Measurements from ENCODE around the gene PCED1B. TPM values are rescaled to one million over a fixed set of nuclear protein-coding genes. Genes with fewer than 3 reads are reported as not detected.
A peak's percentile ranks its signal among the peaks of the same experiment; 100 is the strongest.

Gene PCED1B
- total RNA-seq, 2 donors from 2014 or later = 2.5 to 7.0 TPM

DNA sequence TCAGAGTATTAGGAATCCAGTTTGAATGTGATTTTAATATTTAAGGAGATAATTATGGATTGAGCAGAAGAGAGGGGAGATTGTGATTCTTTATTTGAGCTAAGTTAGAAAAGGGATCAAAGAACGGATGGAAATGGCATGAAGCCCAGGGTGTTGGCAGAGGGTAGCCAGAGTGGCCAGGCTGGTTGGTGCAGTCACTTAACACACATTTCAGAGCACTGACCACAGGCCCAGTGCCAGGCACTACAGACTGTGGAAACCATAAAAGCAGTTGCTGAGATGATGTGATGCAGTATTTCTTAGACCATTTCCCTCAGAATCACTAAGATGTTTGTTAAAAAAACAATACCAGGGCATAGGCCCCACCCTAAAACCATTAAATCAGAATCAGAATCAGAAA is 168.0 kb downstream of the PCED1B start:
- no peak overlapping the region for H3K9ac ChIP-seq (ENCODE audit: extremely low read depth, low read length, poor library complexity, severe bottlenecking)
- H3K27ac Mint-ChIP-seq = no peak overlapping the region
- H3K36me3 Mint-ChIP-seq (ENCODE audit: low read depth) = peaks cover 4% of the 10 kb centered on the region
- no peak for DNase-seq
- no peak overlapping the region for H3K27ac ChIP-seq (ENCODE audit: low read depth, low read length)
- H3K4me3 ChIP-seq (ENCODE audit: low read length) = no peak overlapping the region
- H3K9me3 ChIP-seq (ENCODE audit: control insufficient read depth, low read length) = peaks cover 6% of the 10 kb centered on the region
- no peaks in the 10 kb centered on the region for H3K27me3 ChIP-seq (ENCODE audit: control insufficient read depth, insufficient read depth, low read length, poor library complexity, severe bottlenecking)
- TF ChIP-seq, protein P1, sequence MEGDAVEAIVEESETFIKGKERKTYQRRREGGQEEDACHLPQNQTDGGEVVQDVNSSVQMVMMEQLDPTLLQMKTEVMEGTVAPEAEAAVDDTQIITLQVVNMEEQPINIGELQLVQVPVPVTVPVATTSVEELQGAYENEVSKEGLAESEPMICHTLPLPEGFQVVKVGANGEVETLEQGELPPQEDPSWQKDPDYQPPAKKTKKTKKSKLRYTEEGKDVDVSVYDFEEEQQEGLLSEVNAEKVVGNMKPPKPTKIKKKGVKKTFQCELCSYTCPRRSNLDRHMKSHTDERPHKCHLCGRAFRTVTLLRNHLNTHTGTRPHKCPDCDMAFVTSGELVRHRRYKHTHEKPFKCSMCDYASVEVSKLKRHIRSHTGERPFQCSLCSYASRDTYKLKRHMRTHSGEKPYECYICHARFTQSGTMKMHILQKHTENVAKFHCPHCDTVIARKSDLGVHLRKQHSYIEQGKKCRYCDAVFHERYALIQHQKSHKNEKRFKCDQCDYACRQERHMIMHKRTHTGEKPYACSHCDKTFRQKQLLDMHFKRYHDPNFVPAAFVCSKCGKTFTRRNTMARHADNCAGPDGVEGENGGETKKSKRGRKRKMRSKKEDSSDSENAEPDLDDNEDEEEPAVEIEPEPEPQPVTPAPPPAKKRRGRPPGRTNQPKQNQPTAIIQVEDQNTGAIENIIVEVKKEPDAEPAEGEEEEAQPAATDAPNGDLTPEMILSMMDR (conservative IDR thresholded peaks at IDR 0.05) = no peak
- no peaks in the 10 kb centered on the region for H3K36me3 ChIP-seq (ENCODE audit: control insufficient read depth, insufficient read depth, low read length)
- H3K4me1 Mint-ChIP-seq = peaks cover 16% of the 10 kb centered on the region
- peaks cover 25% of the 10 kb centered on the region for H3K9me3 Mint-ChIP-seq
- WGBS, 2 experiments (ENCODE audit: insufficient coverage in 1 of 2, insufficient read length in 1 of 2) = 91 to 100% methylated on average over 1 of the region's 1 CpG
- H3K27me3 Mint-ChIP-seq (ENCODE audit: insufficient read depth) = no peaks in the 10 kb centered on the region
- H3K4me1 ChIP-seq (ENCODE audit: control insufficient read depth, insufficient read depth, low read length) = peaks cover 7% of the 10 kb centered on the region
- H3K4me3 Mint-ChIP-seq = no peak overlapping the region

DNA sequence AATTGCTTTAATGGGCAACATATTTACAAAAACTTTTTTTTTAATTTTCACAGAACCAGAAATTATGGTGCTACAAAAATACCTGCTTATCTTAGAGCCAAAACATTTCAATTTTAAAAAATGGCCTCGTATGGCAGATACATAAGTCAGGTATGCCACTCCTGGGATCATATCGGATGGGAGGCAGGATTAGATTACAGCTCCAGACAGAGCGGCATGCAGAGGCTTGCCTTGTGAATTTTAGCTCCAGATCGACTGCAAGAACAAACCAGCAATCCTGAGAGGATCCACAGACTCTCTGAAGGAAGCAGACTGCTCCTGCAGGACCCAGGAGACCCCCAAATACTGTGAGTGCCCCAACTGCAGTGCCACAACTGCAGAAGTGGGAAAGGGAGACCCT is 169.7 kb downstream of the PCED1B start:
- Histone ChIP-seq H3K9me3 (ENCODE audit: control insufficient read depth, low read length) (peaks cover 6% of the 10 kb centered on the region), H3K4me1 (ENCODE audit: control insufficient read depth, insufficient read depth, low read length) (peaks cover 7% of the 10 kb centered on the region), H3K4me3 (ENCODE audit: low read length) (no peak overlapping the region), H3K36me3 (ENCODE audit: control insufficient read depth, insufficient read depth, low read length) (no peaks in the 10 kb centered on the region), H3K9ac (ENCODE audit: extremely low read depth, low read length, poor library complexity, severe bottlenecking) (no peak overlapping the region), H3K27me3 (ENCODE audit: control insufficient read depth, insufficient read depth, low read length, poor library complexity, severe bottlenecking) (no peaks in the 10 kb centered on the region), H3K27ac (ENCODE audit: low read depth, low read length) (no peak overlapping the region)
- 76 to 83% methylated on average over 4 of the region's 4 CpGs for WGBS, 2 experiments (ENCODE audit: insufficient coverage in 1 of 2, insufficient read length in 1 of 2)
- Mint-ChIP-seq H3K27me3 (ENCODE audit: insufficient read depth) (no peaks in the 10 kb centered on the region), H3K36me3 (ENCODE audit: low read depth) (peaks cover 4% of the 10 kb centered on the region), H3K9me3 (peaks cover 31% of the 10 kb centered on the region), H3K27ac (peak overlapping the region; percentile 93), H3K4me3 (no peak overlapping the region), H3K4me1 (peaks cover 16% of the 10 kb centered on the region)
- TF ChIP-seq, protein P1 (conservative IDR thresholded peaks at IDR 0.05) = no peak
- no peak for DNase-seq

DNA sequence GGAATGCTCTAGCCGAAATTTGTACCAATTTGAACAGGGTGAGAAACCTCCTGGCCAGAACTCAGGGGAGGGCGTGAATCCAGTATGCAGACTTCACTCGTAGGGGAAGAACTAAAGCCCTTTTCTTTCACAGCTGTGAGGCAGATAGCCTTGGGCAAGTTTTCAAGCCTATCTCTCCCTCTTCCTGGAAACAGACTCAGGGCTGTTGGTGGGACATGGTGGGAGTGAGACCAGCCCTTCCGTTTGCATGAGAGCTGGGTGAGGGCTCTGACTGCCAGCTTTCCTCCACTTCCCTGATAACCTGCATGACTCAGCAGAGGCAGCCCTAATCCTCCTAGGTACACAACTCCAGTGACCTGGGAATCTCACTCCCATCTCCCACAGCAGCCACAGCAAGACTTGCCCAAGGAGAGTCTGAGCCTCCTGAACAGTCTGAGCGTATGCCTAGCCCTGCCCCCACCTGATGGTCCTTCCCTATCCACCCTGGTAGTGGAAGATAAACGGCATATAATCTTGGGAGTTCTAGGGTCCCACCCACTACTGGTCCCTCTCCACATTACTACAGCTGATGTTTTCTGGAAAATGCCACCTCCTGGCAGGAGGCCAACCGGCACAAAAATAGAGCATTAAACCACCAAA is 170.4 kb downstream of the PCED1B start:
- peaks cover 31% of the 10 kb centered on the region for H3K9me3 Mint-ChIP-seq
- peak; percentile 72 for DNase-seq
- no peak overlapping the region for H3K4me3 Mint-ChIP-seq
- H3K36me3 Mint-ChIP-seq (ENCODE audit: low read depth) = peaks cover 4% of the 10 kb centered on the region
- H3K9ac ChIP-seq (ENCODE audit: extremely low read depth, low read length, poor library complexity, severe bottlenecking) = no peak overlapping the region
- peaks cover 6% of the 10 kb centered on the region for H3K9me3 ChIP-seq (ENCODE audit: control insufficient read depth, low read length)
- no peak overlapping the region for H3K27ac ChIP-seq (ENCODE audit: low read depth, low read length)
- H3K27me3 Mint-ChIP-seq (ENCODE audit: insufficient read depth) = no peaks in the 10 kb centered on the region
- H3K4me1 Mint-ChIP-seq = peaks cover 16% of the 10 kb centered on the region
- H3K27me3 ChIP-seq (ENCODE audit: control insufficient read depth, insufficient read depth, low read length, poor library complexity, severe bottlenecking) = no peaks in the 10 kb centered on the region
- TF ChIP-seq, protein P1 (conservative IDR thresholded peaks at IDR 0.05) = no peak
- WGBS, 2 experiments (ENCODE audit: insufficient coverage in 1 of 2, insufficient read length in 1 of 2) = 57 to 62% methylated on average over 4 to 7 of the region's 7 CpGs
- peak overlapping the region; percentile 93 for H3K27ac Mint-ChIP-seq
- peaks cover 7% of the 10 kb centered on the region for H3K4me1 ChIP-seq (ENCODE audit: control insufficient read depth, insufficient read depth, low read length)
- H3K4me3 ChIP-seq (ENCODE audit: low read length) = no peak overlapping the region
- H3K36me3 ChIP-seq (ENCODE audit: control insufficient read depth, insufficient read depth, low read length) = no peaks in the 10 kb centered on the region

Measured in endodermal cell (in vitro differentiated cells).